SK-N-MC (cell line): ENCODE data around the gene FGF12.

Source experiments
- EZH2 ChIP-seq: fragments of 200-600 bp; sonication (generic); IDR thresholded peaks from one replicate; pipeline ENCODE4 v1.6.1; 2017; ENCODE audit warnings: antibody characterized with exemption
- FOXP2 ChIP-seq: optimal IDR thresholded peaks from 2 replicates; pipeline ENCODE3; 2011; ENCODE audit warnings: mild to moderate bottlenecking, moderate library complexity; ENCODE audit not compliant: insufficient read depth; ENCODE audit errors: extremely low read length, control extremely low read depth
- POLR2AphosphoS5 ChIP-seq: IDR thresholded peaks from 2 replicates; pipeline ENCODE4 v1.6.1; 2012; ENCODE audit warnings: mild to moderate bottlenecking, low read depth, low read length, borderline replicate concordance

DNA sequence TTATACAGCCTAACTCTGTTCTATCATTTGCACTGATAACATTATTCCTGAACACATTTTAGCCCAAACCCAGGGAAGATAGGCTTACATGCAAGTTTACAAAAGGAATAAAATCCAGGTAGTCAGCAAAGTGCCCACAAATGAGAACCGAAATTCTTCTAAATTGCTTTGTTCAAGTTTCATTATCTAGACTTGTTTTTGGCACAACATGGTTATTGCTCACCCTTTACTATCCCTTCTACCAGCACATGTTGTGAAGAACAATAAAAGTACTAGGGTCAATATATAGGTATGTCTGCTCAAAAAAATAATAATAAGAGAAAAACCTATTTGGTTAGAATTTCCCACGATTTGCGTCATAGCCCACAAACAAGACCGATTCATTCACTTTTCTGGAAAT, 430.5 kb downstream of the FGF12 start:
- TF ChIP-seq EZH2 (no peak), FOXP2 (no peak), POLR2AphosphoS5 (no peak)
